T47D (cell line): ENCODE results near the gene NEK2.
A peak's percentile ranks its signal among the peaks of the same experiment; 100 is the strongest.
"Not testable (repeated sequence)": the region's sequence is repeated elsewhere in the genome, so short reads cannot be mapped to it uniquely, and the experiment has no call there.

Experiments
- DNase-seq, 2 experiments: peaks; one replicate each; pipeline versions ENCODE4 v3.0.0 to v3.0.0-alpha.2; 2011 to 2012; ENCODE audit warnings: low read depth in 1 of 2, low spot score in 1 of 2
- JUND ChIP-seq: IDR thresholded peaks from 2 replicates; pipeline ENCODE4 v1.6.1; 2012; ENCODE audit warnings: low read depth
- in situ Hi-C: cut with HindIII; loops from 2 replicates; pipeline ENCODE4 v1.10.0; 2016; ENCODE audit warnings: low sequenced_read_pairs, low pct_unique_long_range_greater_than_20kb

NEK2 gene

GRCh38 chr1:211632117-211632807 is 43.2 kb downstream of the NEK2 start:
- in situ Hi-C loops, result no loop called here
- no peak for TF ChIP-seq JUND
- DNase-seq, result no peak

- DNase-seq, result no peak
- TF ChIP-seq JUND, result no peak
- in situ Hi-C loops, result no loop called here
Observed at GRCh38 chr1:211631168-211631567, 44.3 kb downstream of the NEK2 start.

GRCh38 chr1:211630236-211631081 is 45.0 kb downstream of the NEK2 start:
- no peak for TF ChIP-seq JUND
- DNase-seq, result no peak
- in situ Hi-C loops, result no loop called here

GRCh38 chr1:211628417-211628816 is 47.0 kb downstream of the NEK2 start:
- no peak for DNase-seq
- no peak for TF ChIP-seq JUND
- in situ Hi-C loops, result no loop called here

GRCh38 chr1:211627259-211627658 is 48.2 kb downstream of the NEK2 start:
- TF ChIP-seq JUND, result no peak
- DNase-seq, result no peak
- in situ Hi-C loops, result no loop called here

- in situ Hi-C loops, DNase-seq: not testable (repeated sequence)
Observed at GRCh38 chr1:211625866-211626265, 49.6 kb downstream of the NEK2 start.

GRCh38 chr1:211625040-211625439 is 50.4 kb downstream of the NEK2 start:
- TF ChIP-seq JUND, result no peak
- DNase-seq, result peak; percentile 71 to 79
- in situ Hi-C loops, result no loop called here

- DNase-seq, result no peak
- in situ Hi-C loops, result no loop called here
- no peak for TF ChIP-seq JUND
Observed at GRCh38 chr1:211623515-211623914, 51.9 kb downstream of the NEK2 start.

- no peak for TF ChIP-seq JUND
- in situ Hi-C loops, result no loop called here
- no peak for DNase-seq
Observed at GRCh38 chr1:211621447-211622198, 53.8 kb downstream of the NEK2 start.

- no peak for TF ChIP-seq JUND
Observed at GRCh38 chr1:211620097-211620496, 55.3 kb downstream of the NEK2 start.

GRCh38 chr1:211619033-211619996 is 56.1 kb downstream of the NEK2 start:
- no peak for DNase-seq
- TF ChIP-seq JUND, result no peak
- in situ Hi-C loops, result no loop called here

More at GRCh38 chr1:211620097-211620496, 55.3 kb downstream of the NEK2 start:
- in situ Hi-C loops, result no loop called here
- DNase-seq, result no peak

- TF ChIP-seq JUND, result no peak
- in situ Hi-C loops, result no loop called here
- DNase-seq, result no peak
Observed at GRCh38 chr1:211616965-211617297, 58.5 kb downstream of the NEK2 start.
